Limb (tissue), 2 donors: ENCODE measurements around the gene CFAP45.

Experiments used
- DNase-seq, 2 donors: peaks; one replicate each; pipeline ENCODE4 v3.0.0-alpha.2; 2016; ENCODE audit errors: extremely low spot score in 2 of 2

Gene CFAP45

GRCh38 chr1:159879977-159880376 is 20.0 kb downstream of the CFAP45 start:
- DNase-seq: no peak

- DNase-seq: no peak
These were observed 20.8 kb downstream of the CFAP45 start for GRCh38 chr1:159879136-159879535.

- DNase-seq: no peak
These were observed 22.1 kb downstream of the CFAP45 start for GRCh38 chr1:159877695-159878444.

GRCh38 chr1:159873530-159874143 is 26.3 kb downstream of the CFAP45 start:
- no peak for DNase-seq

- no peak for DNase-seq
These were observed 27.1 kb downstream of the CFAP45 start for GRCh38 chr1:159872891-159873290.

- no peak for DNase-seq
These were observed 29.3 kb downstream of the CFAP45 start for GRCh38 chr1:159870704-159871103.

GRCh38 chr1:159869607-159870006 is 30.4 kb downstream of the CFAP45 start:
- no peak for DNase-seq

GRCh38 chr1:159869173-159869572 is 30.8 kb downstream of the CFAP45 start:
- DNase-seq: no peak

- no peak for DNase-seq
These were observed 31.2 kb downstream of the CFAP45 start for GRCh38 chr1:159868766-159869165.

GRCh38 chr1:159867664-159868026 is 32.3 kb downstream of the CFAP45 start:
- DNase-seq: peak in 1 of 2 donors; percentile 32

- DNase-seq: no peak
These were observed 32.9 kb downstream of the CFAP45 start for GRCh38 chr1:159866905-159867663.

- DNase-seq: no peak
These were observed 33.9 kb downstream of the CFAP45 start for GRCh38 chr1:159866066-159866465.

GRCh38 chr1:159864262-159864661 is 35.7 kb downstream of the CFAP45 start:
- DNase-seq: no peak

- DNase-seq: no peak
These were observed 37.4 kb downstream of the CFAP45 start, which contains the start of gene VSIG8 for GRCh38 chr1:159862557-159862956. TSS of gene VSIG8 (minus strand) at chr1:159862657. CDS start at chr1:159862521, 136 bp downstream.

GRCh38 chr1:159862031-159862430 is 37.9 kb downstream of the CFAP45 start:
- no peak for DNase-seq

GRCh38 chr1:159861218-159861617 is 38.7 kb downstream of the CFAP45 start:
- no peak for DNase-seq

- DNase-seq: no peak
These were observed 39.5 kb downstream of the CFAP45 start for GRCh38 chr1:159860456-159860855.

- no peak for DNase-seq
These were observed 40.1 kb downstream of the CFAP45 start for GRCh38 chr1:159859767-159860322.

GRCh38 chr1:159857889-159858288 is 42.1 kb downstream of the CFAP45 start:
- no peak for DNase-seq

- no peak for DNase-seq
These were observed 43.4 kb downstream of the CFAP45 start for GRCh38 chr1:159856576-159856975.

- DNase-seq: no peak
These were observed 44.3 kb downstream of the CFAP45 start for GRCh38 chr1:159855709-159856108.

- peak; percentile 78 to 81 for DNase-seq
These were observed 45.2 kb downstream of the CFAP45 start for GRCh38 chr1:159854693-159855192.
